ENCODE measurements around the gene CHST11. TPM values are rescaled to one million over a fixed set of nuclear protein-coding genes. Genes with fewer than 3 reads are reported as not detected.

The CHST11 gene
- total and polyA plus RNA-seq, 10 of the 15 experiments (the other 5 are each of a cell fraction or from before 2014, with no cell fraction given) = 1.9 to 38.1 (median 17.2) TPM

- FAIRE-seq = no peak
- intact Hi-C loops (cut with micrococcal nuclease; ENCODE audit: unreplicated experiment) = no loop called here
Observed at GRCh38 chr12:104499668-104500332, 43.1 kb downstream of the CHST11 start.

More at GRCh38 chr12:104499668-104500332, 43.1 kb downstream of the CHST11 start:
- Histone ChIP-seq H3K36me3 (ENCODE audit: control insufficient read depth in 2 of 2, insufficient read depth in 2 of 2, low read length in 1 of 2) (no peaks in the 10 kb centered on the region; a peak in 1 of 4 replicates), H3K4me1 (ENCODE audit: control insufficient read depth, insufficient read depth, low read length) (peaks cover 41% of the 10 kb centered on the region), H4K20me1 (ENCODE audit: control insufficient read depth, insufficient read depth) (no peaks in the 10 kb centered on the region), H3K27me3 (replicated peaks in 1 of 2; ENCODE audit: control insufficient read depth in 2 of 2, insufficient read depth in 2 of 2, low read length in 1 of 2) (no peaks in the 10 kb centered on the region), H3K9ac (ENCODE audit: control insufficient read depth, insufficient read depth, low read length) (no peak overlapping the region), H3K4me3 (no peak overlapping the region), H3K4me2 (ENCODE audit: control insufficient read depth, insufficient read depth) (no peak overlapping the region), H2AFZ (ENCODE audit: control insufficient read depth, low read depth, low read length) (no peak overlapping the region), H3K27ac (ENCODE audit: control insufficient read depth, insufficient read depth) (no peak overlapping the region), H3K79me2 (ENCODE audit: control insufficient read depth, insufficient read depth, low read length) (peaks cover 63% of the 10 kb centered on the region), H3K9me3 (replicated peaks; ENCODE audit: control insufficient read depth, insufficient read depth, low read length) (no peaks in the 10 kb centered on the region)
- 91% methylated on average over 4 of the region's 4 CpGs for whole genome bisulfite sequencing (ENCODE audit: insufficient coverage, insufficient replicate concordance, low lambda C conversion rate, missing lambda C conversion rate)
- no peak for ATAC-seq
- in situ Hi-C loops (cut with MboI) = no loop called here
- TF ChIP-seq CHD2 (IDR thresholded peaks at IDR 0.05; ENCODE audit: borderline replicate concordance, low read depth, low read length) (no peak), EGR1 (IDR thresholded peaks at IDR 0.05; ENCODE audit: borderline replicate concordance in 1 of 2, low read depth in 2 of 2, low read length in 2 of 2) (no peak), SUPT20H (IDR thresholded peaks at IDR 0.05; ENCODE audit: borderline replicate concordance, control insufficient read depth, low read depth, low read length) (no peak), ZNF592 (IDR thresholded peaks at IDR 0.05) (no peak), POU2F2 (IDR thresholded peaks at IDR 0.05; ENCODE audit: borderline replicate concordance, low read depth, low read length) (no peak), STAT1 (conservative IDR thresholded peaks at IDR 0.05) (no peak), NFYB (IDR thresholded peaks at IDR 0.05; ENCODE audit: insufficient read depth, low read depth, low read length) (no peak)
- ChIA-PET RAD21 (ENCODE audit: unreplicated experiment) (interaction anchor here (0.6 to 2.2 kb wide), 10 partner anchors 8 to 118 kb away, joined by 3 to 6 read pairs (median 3); no protein-coding TSS in a partner anchor), CTCF (interaction anchor here (0.6 to 2.0 kb wide), 9 partner anchors 10 to 143 kb away, joined by 3 to 9 read pairs (median 4); no protein-coding TSS in a partner anchor), SMC1A (ENCODE audit: uncharacterized antibody, unreplicated experiment) (interaction anchor here (0.7 to 3.6 kb wide), 19 partner anchors 9 to 193 kb away, joined by 3 to 25 read pairs (median 4); no protein-coding TSS in a partner anchor), POLR2A (interaction anchor here (0.6 to 1.9 kb wide), 11 partner anchors 9 to 81 kb away, joined by 3 to 9 read pairs (median 3); no protein-coding TSS in a partner anchor)
- BruUV-seq (replicated peaks) = no TSS peak
- DNase-seq (ENCODE audit: low read depth, low spot score) = no peak
